ENCODE results near the gene NAMPT. TPM values are rescaled to one million over a fixed set of nuclear protein-coding genes. Genes with fewer than 3 reads are reported as not detected.

The NAMPT gene
- total RNA-seq, 4 donors from 2014 or later: 60.5 to 299 (median 121) TPM

DNA sequence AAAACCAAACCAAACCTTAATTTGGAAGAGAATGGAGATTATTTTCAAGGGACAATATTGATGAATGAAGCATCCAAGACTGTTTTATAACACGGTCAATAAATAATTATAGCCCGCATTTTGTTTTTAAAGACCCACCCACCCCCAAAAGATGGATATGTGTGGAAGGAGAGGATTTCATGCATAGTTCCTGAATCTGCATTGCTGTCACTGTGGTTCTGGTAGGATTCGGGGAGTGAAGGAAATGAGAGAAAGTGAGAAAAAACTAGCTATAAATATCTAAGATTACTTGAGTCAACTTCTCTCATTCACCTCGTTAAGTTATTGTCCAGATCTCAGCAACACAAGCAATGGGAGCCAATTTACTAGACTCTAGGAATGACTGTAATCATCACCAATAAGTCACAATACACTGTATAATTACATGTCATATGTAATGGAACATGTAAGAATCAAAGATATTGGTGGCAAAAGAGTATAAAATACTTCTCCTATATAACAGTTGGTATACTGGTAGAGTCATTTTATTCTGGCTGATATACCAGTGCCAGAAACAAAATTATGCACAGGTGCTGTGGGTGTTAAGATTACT lies 30.2 kb downstream of the NAMPT start:
- Histone ChIP-seq H3K27ac (no peak overlapping the region), H3K9me3 (no peaks in the 10 kb centered on the region), H3K4me3 (replicated peaks in 1 of 3) (no peak overlapping the region), H3K4me1 (no peaks in the 10 kb centered on the region), H3K27me3 (no peaks in the 10 kb centered on the region), H3K36me3 (peaks cover 11 to 23% of the 10 kb centered on the region in 2 donors)
- intact Hi-C loops (cut with DNase I): no loop called here
- TF ChIP-seq, protein P1, sequence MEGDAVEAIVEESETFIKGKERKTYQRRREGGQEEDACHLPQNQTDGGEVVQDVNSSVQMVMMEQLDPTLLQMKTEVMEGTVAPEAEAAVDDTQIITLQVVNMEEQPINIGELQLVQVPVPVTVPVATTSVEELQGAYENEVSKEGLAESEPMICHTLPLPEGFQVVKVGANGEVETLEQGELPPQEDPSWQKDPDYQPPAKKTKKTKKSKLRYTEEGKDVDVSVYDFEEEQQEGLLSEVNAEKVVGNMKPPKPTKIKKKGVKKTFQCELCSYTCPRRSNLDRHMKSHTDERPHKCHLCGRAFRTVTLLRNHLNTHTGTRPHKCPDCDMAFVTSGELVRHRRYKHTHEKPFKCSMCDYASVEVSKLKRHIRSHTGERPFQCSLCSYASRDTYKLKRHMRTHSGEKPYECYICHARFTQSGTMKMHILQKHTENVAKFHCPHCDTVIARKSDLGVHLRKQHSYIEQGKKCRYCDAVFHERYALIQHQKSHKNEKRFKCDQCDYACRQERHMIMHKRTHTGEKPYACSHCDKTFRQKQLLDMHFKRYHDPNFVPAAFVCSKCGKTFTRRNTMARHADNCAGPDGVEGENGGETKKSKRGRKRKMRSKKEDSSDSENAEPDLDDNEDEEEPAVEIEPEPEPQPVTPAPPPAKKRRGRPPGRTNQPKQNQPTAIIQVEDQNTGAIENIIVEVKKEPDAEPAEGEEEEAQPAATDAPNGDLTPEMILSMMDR (IDR thresholded peaks at IDR 0.05): no peak
- TF ChIP-seq POLR2A (IDR thresholded peaks at IDR 0.05): no peak
- DNase-seq: no peak
- WGBS, 2 donors: 92 to 94% methylated on average over 4 of the region's 4 CpGs

DNA sequence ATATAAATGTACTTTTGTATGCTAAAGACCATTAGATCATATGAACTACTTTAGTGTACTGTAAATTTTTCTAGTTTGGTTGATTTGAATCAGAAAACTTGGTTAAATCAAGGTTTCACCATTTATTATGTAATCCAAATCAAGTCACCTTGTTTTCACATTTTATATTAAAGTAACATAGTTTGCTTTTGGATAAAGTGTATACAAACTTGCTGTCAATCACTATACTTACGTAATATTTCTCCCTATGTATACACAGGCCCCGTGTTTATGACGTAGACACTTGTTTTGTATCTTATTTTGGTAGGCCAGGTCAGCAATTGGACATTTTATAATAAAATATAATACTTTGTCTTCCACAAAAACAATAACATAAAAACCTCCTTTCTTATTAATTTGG lies 32.2 kb downstream of the NAMPT start:
- no peak for DNase-seq
- no peak for TF ChIP-seq POLR2A (IDR thresholded peaks at IDR 0.05)
- Histone ChIP-seq H3K36me3 (peaks cover 7 to 18% of the 10 kb centered on the region in 2 donors), H3K4me3 (replicated peaks in 1 of 3) (no peak overlapping the region), H3K27me3 (no peaks in the 10 kb centered on the region), H3K27ac (no peak overlapping the region), H3K4me1 (no peaks in the 10 kb centered on the region), H3K9me3 (no peaks in the 10 kb centered on the region)
- 97 to 99% methylated on average over 3 of the region's 3 CpGs for WGBS, 2 donors
- intact Hi-C loops (cut with DNase I): no loop called here

DNA sequence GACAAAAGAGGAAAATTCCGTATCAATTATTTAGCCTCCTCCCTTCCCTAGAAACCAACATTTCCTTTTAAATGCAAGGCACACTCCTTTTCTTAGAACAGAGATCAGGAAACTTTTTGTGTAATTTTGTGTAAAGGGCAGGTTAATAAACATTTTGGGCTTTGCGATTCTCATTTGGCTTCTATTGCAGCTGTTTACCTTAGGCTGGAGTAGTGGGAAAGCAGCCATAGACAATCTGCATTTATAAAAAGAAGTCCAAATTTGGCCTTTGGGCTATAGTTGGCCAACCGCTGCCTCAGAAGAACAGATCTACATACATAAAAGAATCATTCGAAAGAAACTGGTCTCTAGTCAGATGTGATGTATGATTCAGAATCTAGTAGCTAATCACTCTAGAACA lies 35.3 kb downstream of the NAMPT start:
- WGBS, 2 donors: 97 to 98% methylated on average over 4 of the region's 4 CpGs
- Histone ChIP-seq H3K4me3 (replicated peaks in 1 of 3) (no peak overlapping the region), H3K27ac (no peak overlapping the region), H3K9me3 (no peaks in the 10 kb centered on the region), H3K27me3 (no peaks in the 10 kb centered on the region), H3K4me1 (no peaks in the 10 kb centered on the region), H3K36me3 (peaks cover 7 to 15% of the 10 kb centered on the region in 2 donors)
- DNase-seq: no peak
- intact Hi-C loops (cut with DNase I): no loop called here
- TF ChIP-seq POLR2A (IDR thresholded peaks at IDR 0.05): no peak
- TF ChIP-seq, protein P1 (IDR thresholded peaks at IDR 0.05): no peak

DNA sequence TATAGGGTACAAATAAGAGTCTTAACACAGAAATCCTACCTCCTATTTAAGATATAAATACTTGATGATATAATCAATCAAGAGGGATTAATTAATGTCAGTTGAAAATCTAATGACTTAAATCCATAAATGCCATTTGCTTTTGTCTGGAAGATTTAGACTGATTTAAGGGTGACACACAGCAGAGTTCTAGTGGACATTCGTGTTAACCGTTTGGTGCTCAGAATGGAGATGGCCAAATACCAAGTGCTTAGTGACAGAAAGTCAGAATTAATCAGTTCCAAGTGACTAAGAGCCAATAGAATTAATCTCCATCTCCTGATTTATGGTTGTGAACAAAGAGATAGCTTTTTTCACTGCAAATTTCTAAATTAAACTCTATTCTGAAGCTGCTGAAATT lies 36.2 kb downstream of the NAMPT start:
- H3K36me3 ChIP-seq: peaks cover 7 to 15% of the 10 kb centered on the region in 2 donors

DNA sequence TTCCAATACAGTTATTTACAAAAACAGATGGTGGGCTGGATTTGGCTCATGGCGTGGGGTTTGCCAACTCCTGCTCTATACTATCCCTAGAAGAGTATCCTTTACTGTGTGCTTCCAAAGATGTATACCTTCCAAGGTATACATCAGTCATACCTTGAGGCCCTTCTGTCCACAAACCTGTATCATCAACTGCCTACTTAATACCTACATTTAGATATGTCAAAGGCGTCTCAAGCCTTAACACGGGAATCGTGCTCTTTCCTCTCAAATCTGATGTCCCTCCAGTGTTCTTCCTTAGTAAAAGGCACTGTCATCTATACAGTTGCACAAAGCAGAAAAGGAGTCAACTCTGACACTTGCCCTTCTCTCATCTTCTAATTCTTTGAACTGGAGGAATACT lies 36.9 kb downstream of the NAMPT start:
- intact Hi-C loops (cut with DNase I): no loop called here
- peak overlapping the region in 1 of 3 donors; percentile 15 for H3K27ac ChIP-seq
- no peaks in the 10 kb centered on the region for H3K9me3 ChIP-seq
- TF ChIP-seq POLR2A (IDR thresholded peaks at IDR 0.05): no peak
- TF ChIP-seq, protein P1 (IDR thresholded peaks at IDR 0.05): no peak
- 95 to 98% methylated on average over 4 of the region's 4 CpGs for WGBS, 2 donors
- peaks cover 7 to 11% of the 10 kb centered on the region in 2 donors for H3K36me3 ChIP-seq
- no peaks in the 10 kb centered on the region for H3K27me3 ChIP-seq
- no peak for DNase-seq
- no peaks in the 10 kb centered on the region for H3K4me1 ChIP-seq
- H3K4me3 ChIP-seq (replicated peaks in 1 of 3): no peak overlapping the region

More for the DNA sequence above, 36.2 kb downstream of the NAMPT start:
- WGBS, 2 donors: 93 to 94% methylated on average over 2 of the region's 2 CpGs
- H3K27me3 ChIP-seq: no peaks in the 10 kb centered on the region
- TF ChIP-seq, protein P1 (IDR thresholded peaks at IDR 0.05): no peak
- no peak for TF ChIP-seq POLR2A (IDR thresholded peaks at IDR 0.05)
- no peak overlapping the region for H3K4me3 ChIP-seq (replicated peaks in 1 of 3)
- no peaks in the 10 kb centered on the region for H3K9me3 ChIP-seq
- no peaks in the 10 kb centered on the region for H3K4me1 ChIP-seq
- H3K27ac ChIP-seq: no peak overlapping the region
- intact Hi-C loops (cut with DNase I): no loop called here
- no peak for DNase-seq

All from thyroid gland (tissue), 4 donors.